GM12878 (cell line): ENCODE results near the gene FBXL5.
"Not testable (repeated sequence)": the region's sequence is repeated elsewhere in the genome, so short reads cannot be mapped to it uniquely, and the experiment has no call there.

Experiments used
- BRCA1 ChIP-seq: IDR thresholded peaks from 2 replicates; pipeline ENCODE4 v1.6.1; 2011; ENCODE audit warnings: low read depth, low read length, improper control_type of control experiment
- CHD2 ChIP-seq: IDR thresholded peaks from 2 replicates; pipeline ENCODE4 v1.6.1; 2011; ENCODE audit warnings: low read depth, low read length, improper control_type of control experiment, borderline replicate concordance
- EP300 ChIP-seq, 2 experiments: fragments of 150-350 bp in 1 of 2; IDR thresholded peaks; 2 replicates each; pipeline ENCODE4 v1.6.1; 2011 to 2012; ENCODE audit warnings: low read depth in 2 of 2, low read length in 2 of 2, borderline replicate concordance in 1 of 2, improper control_type of control experiment in 1 of 2, inconsistent platforms in 1 of 2; ENCODE audit not compliant: control insufficient read depth in 1 of 2
- HDAC6 ChIP-seq: fragments of 200-600 bp; sonication (generic); IDR thresholded peaks from one replicate; pipeline ENCODE4 v1.8.0; 2017; ENCODE audit warnings: antibody characterized with exemption; ENCODE audit not compliant: unreplicated experiment
- POLR2AphosphoS5 ChIP-seq: IDR thresholded peaks from 2 replicates; pipeline ENCODE4 v1.6.1; 2011; ENCODE audit warnings: mild to moderate bottlenecking, low read length, inconsistent platforms
- SIN3A ChIP-seq: IDR thresholded peaks from 2 replicates; pipeline ENCODE4 v1.6.1; 2012; ENCODE audit warnings: low read depth, low read length, improper control_type of control experiment
- TF ChIP-seq, protein P1 (sequence below): fragments of 450-650 bp; IDR thresholded peaks from 2 replicates; pipeline ENCODE4 v1.6.1; 2016; ENCODE audit warnings: mild to moderate bottlenecking, moderate library complexity, borderline replicate concordance
- TF ChIP-seq, protein P2 (sequence below): fragments of 450-650 bp; IDR thresholded peaks from 2 replicates; pipeline ENCODE4 v1.6.1; 2016; ENCODE audit warnings: mild to moderate bottlenecking
- TF ChIP-seq, protein P3 (sequence below), 3 experiments: IDR thresholded peaks in 2 of 3; conservative IDR thresholded peaks in 1 of 3; 2 replicates each; pipeline ENCODE4 v1.5.1; 2011; ENCODE audit warnings: low read depth in 3 of 3, low read length in 3 of 3, mild to moderate bottlenecking in 3 of 3, control low read depth in 2 of 3, moderate library complexity in 2 of 3, inconsistent platforms in 1 of 3, mixed read lengths in 1 of 3; ENCODE audit not compliant: control insufficient read depth in 2 of 3, insufficient read depth in 1 of 3; ENCODE audit errors: extremely low read depth in 1 of 3

DNA sequence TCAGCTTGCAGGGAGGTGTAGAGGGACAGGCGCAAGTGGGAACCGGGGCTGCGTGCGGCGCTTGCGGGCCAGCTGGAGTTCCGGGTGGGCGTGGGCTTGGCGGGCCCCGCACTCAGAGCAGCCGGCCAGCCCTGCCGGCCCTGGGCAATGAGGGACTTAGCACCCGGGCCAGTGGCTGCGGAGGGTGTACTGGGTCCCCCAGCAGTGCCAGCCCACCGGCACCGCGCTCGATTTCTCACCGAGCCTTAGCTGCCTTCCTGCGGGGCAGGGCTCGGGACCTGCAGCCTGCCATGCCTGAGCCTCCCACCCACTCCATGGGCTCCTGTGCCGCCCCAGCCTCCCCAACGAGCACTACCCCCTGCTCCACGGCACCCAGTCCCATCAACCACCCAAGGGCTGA is 40.3 kb downstream of the FBXL5 start:
- TF ChIP-seq, protein P1, sequence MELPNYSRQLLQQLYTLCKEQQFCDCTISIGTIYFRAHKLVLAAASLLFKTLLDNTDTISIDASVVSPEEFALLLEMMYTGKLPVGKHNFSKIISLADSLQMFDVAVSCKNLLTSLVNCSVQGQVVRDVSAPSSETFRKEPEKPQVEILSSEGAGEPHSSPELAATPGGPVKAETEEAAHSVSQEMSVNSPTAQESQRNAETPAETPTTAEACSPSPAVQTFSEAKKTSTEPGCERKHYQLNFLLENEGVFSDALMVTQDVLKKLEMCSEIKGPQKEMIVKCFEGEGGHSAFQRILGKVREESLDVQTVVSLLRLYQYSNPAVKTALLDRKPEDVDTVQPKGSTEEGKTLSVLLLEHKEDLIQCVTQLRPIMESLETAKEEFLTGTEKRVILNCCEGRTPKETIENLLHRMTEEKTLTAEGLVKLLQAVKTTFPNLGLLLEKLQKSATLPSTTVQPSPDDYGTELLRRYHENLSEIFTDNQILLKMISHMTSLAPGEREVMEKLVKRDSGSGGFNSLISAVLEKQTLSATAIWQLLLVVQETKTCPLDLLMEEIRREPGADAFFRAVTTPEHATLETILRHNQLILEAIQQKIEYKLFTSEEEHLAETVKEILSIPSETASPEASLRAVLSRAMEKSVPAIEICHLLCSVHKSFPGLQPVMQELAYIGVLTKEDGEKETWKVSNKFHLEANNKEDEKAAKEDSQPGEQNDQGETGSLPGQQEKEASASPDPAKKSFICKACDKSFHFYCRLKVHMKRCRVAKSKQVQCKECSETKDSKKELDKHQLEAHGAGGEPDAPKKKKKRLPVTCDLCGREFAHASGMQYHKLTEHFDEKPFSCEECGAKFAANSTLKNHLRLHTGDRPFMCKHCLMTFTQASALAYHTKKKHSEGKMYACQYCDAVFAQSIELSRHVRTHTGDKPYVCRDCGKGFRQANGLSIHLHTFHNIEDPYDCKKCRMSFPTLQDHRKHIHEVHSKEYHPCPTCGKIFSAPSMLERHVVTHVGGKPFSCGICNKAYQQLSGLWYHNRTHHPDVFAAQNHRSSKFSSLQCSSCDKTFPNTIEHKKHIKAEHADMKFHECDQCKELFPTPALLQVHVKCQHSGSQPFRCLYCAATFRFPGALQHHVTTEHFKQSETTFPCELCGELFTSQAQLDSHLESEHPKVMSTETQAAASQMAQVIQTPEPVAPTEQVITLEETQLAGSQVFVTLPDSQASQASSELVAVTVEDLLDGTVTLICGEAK, result not testable (repeated sequence)
- not testable (repeated sequence) for TF ChIP-seq BRCA1; POLR2AphosphoS5; SIN3A; EP300 (IDR thresholded peaks at IDR 0.05; ENCODE audit: borderline replicate concordance in 1 of 2, control insufficient read depth in 1 of 2, low read depth in 2 of 2, low read length in 2 of 2); HDAC6; CHD2
- TF ChIP-seq, protein P2, sequence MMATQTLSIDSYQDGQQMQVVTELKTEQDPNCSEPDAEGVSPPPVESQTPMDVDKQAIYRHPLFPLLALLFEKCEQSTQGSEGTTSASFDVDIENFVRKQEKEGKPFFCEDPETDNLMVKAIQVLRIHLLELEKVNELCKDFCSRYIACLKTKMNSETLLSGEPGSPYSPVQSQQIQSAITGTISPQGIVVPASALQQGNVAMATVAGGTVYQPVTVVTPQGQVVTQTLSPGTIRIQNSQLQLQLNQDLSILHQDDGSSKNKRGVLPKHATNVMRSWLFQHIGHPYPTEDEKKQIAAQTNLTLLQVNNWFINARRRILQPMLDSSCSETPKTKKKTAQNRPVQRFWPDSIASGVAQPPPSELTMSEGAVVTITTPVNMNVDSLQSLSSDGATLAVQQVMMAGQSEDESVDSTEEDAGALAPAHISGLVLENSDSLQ, result not testable (repeated sequence)
- TF ChIP-seq, protein P3, sequence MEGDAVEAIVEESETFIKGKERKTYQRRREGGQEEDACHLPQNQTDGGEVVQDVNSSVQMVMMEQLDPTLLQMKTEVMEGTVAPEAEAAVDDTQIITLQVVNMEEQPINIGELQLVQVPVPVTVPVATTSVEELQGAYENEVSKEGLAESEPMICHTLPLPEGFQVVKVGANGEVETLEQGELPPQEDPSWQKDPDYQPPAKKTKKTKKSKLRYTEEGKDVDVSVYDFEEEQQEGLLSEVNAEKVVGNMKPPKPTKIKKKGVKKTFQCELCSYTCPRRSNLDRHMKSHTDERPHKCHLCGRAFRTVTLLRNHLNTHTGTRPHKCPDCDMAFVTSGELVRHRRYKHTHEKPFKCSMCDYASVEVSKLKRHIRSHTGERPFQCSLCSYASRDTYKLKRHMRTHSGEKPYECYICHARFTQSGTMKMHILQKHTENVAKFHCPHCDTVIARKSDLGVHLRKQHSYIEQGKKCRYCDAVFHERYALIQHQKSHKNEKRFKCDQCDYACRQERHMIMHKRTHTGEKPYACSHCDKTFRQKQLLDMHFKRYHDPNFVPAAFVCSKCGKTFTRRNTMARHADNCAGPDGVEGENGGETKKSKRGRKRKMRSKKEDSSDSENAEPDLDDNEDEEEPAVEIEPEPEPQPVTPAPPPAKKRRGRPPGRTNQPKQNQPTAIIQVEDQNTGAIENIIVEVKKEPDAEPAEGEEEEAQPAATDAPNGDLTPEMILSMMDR (IDR thresholded peaks at IDR 0.05 in 2 of 3, conservative IDR thresholded peaks at IDR 0.05 in 1 of 3; ENCODE audit: control insufficient read depth in 2 of 3, extremely low read depth in 1 of 3, insufficient read depth in 1 of 3, low read depth in 3 of 3, low read length in 3 of 3), result not testable (repeated sequence)
